Testis (tissue), 2 donors: ENCODE results near the gene TRAF6.

Source experiments
- CTCF ChIP-seq, 3 experiments: fragments of 450-650 bp in 2 of 3; fragments of 200-600 bp in 1 of 3; sonication (generic) in 1 of 3; IDR thresholded peaks; one replicate each; pipeline ENCODE4 v1.5.1; 2016 to 2019; ENCODE audit warnings: antibody characterized with exemption in 3 of 3, mild to moderate bottlenecking in 2 of 3, moderate library complexity in 1 of 3
- POLR2A ChIP-seq: fragments of 450-650 bp; IDR thresholded peaks from one replicate; pipeline ENCODE4 v1.6.1; 2017; ENCODE audit warnings: antibody characterized with exemption, mild to moderate bottlenecking, moderate library complexity

DNA sequence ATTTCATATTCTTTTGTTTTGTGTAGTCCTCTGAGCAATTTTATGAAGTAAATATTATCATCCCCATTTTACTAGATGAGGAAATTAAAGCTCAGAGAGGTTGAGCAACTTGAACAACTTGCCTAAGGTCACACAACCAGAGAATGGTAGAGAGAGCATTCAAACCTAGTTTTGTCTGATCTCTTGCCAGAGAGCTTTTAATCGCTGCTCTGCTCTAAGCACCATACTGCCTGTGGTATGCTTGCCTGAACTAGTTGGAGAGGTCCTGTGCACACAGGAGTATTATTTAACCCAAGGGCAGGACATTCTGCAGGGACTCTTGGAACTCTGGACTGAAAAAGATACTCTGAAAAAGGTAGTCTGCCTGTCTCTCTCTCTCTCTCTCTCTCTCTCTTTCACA is 38.5 kb downstream of the TRAF6 start:
- TF ChIP-seq POLR2A (no peak), CTCF (IDR thresholded peaks at IDR 0.05) (no peak)
